OCI-LY3 (cell line): ENCODE measurements around the gene CACNA1F.

Experiments used
- H2AFZ ChIP-seq: fragments of 200-600, 300-600 bp; shearing (Covaris generic); 2 replicates; pipeline ENCODE4 v1.6.0; 2014; ENCODE audit warnings: antibody characterized with exemption, low read depth, low read length
- H3K27ac ChIP-seq: fragments of 200-600, 300-600 bp; sonication (generic); 2 replicates; pipeline ENCODE4 v1.5.1; 2014; ENCODE audit warnings: mild to moderate bottlenecking, low read length, moderate library complexity, mixed read lengths
- H3K27me3 ChIP-seq: fragments of 200-600, 300-600 bp; sonication (generic); 2 replicates; pipeline ENCODE4 v1.6.1; 2014; ENCODE audit warnings: low read depth, low read length, mixed read lengths
- H3K36me3 ChIP-seq: fragments of 200-600, 300-600 bp; sonication (generic); replicated peaks from 2 replicates; pipeline ENCODE3; 2014; ENCODE audit warnings: low read depth, low read length, mixed read lengths
- H3K4me1 ChIP-seq: fragments of 300-600, 200-600 bp; sonication (generic); 2 replicates; pipeline ENCODE4 v1.6.1; 2014; ENCODE audit warnings: low read length, mixed read lengths
- H3K4me2 ChIP-seq: fragments of 200-600, 300-600 bp; sonication (generic); 2 replicates; pipeline ENCODE4 v1.6.1; 2014; ENCODE audit warnings: low read length, mixed read lengths
- H3K4me3 ChIP-seq: fragments of 300-600, 200-600 bp; sonication (generic); 2 replicates; pipeline ENCODE4 v1.5.1; 2014; ENCODE audit warnings: antibody characterized with exemption, mild to moderate bottlenecking, low read length, moderate library complexity
- H3K79me2 ChIP-seq: fragments of 300-600, 200-600 bp; shearing (Covaris generic); 2 replicates; pipeline ENCODE4 v1.6.1; 2014; ENCODE audit warnings: mild to moderate bottlenecking, low read length, mixed read lengths
- H3K9ac ChIP-seq: fragments of 300-600, 200-600 bp; shearing (Covaris generic); 2 replicates; pipeline ENCODE4 v1.6.0; 2014; ENCODE audit warnings: mild to moderate bottlenecking, low read length, moderate library complexity
- H3K9me3 ChIP-seq: fragments of 200-600, 300-600 bp; shearing (Covaris generic); 2 replicates; pipeline ENCODE4 v1.6.1; 2014; ENCODE audit warnings: low read length, mixed read lengths; ENCODE audit not compliant: insufficient read depth
- H4K20me1 ChIP-seq: fragments of 200-600, 300-600 bp; sonication (generic); 2 replicates; pipeline ENCODE4 v1.6.1; 2016; ENCODE audit warnings: low read length, mixed read lengths; ENCODE audit not compliant: insufficient read depth
- EZH2phosphoT487 ChIP-seq: fragments of 200-600 bp; shearing (Covaris generic); IDR thresholded peaks from 2 replicates; pipeline ENCODE4 v1.6.1; 2018; ENCODE audit warnings: antibody characterized with exemption, mixed run types, low read depth
- TF ChIP-seq, protein P1 (sequence below): fragments of 200-600, 300-600 bp; sonication (generic); IDR thresholded peaks from 2 replicates; pipeline ENCODE4 v1.5.1; 2014; ENCODE audit warnings: antibody characterized with exemption, low read length, low read depth

Gene CACNA1F

DNA sequence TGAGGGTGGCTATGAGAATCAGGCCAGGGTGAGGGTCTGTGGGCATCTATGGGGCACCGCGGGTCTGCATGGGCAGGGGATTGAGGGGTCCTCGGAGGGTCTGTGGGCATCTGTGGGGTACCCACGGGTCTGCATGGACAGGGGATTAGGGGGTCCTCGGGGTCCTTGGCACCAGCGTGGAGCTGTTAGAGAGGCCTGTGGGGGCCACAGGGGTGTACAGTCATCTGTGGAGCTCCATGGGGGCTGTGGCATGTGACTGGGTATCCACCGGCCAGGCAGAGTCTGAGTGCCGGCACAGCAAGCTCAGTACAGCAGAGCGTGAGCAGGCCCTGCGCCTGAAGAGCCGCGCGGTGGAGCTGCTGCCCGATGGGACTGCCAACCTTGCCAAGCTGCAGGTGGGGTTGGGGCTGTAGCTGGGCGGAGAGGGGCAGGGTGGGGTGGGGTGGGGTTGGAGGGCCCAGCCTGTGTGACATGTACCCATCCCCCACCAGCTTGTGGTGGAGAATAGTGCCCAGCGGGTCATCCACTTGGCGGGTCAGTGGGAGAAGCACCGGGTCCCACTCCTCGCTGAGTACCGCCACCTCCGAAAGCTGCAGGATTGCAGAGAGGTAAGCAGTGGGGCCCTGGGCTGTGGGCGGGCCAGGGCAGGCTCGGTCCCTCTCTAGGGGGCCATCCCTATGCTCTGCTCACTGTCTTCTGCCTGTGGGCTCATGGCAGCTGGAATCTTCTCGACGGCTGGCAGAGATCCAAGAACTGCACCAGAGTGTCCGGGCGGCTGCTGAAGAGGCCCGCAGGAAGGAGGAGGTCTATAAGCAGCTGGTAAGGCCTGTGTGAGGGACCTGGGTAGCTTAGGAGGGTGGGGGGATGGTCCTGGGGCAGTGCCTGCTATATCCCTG, 15.0 kb upstream of the CACNA1F start:
- Histone ChIP-seq H3K4me1 (no peaks in the 10 kb centered on the region), H3K79me2 (no peaks in the 10 kb centered on the region), H3K9me3 (no peaks in the 10 kb centered on the region), H3K4me3 (no peak overlapping the region), H4K20me1 (no peaks in the 10 kb centered on the region), H3K36me3 (no peaks in the 10 kb centered on the region), H3K27me3 (no peaks in the 10 kb centered on the region), H2AFZ (no peak overlapping the region), H3K27ac (no peak overlapping the region), H3K9ac (no peak overlapping the region), H3K4me2 (no peak overlapping the region)
- TF ChIP-seq EZH2phosphoT487, result no peak
- TF ChIP-seq, protein P1, sequence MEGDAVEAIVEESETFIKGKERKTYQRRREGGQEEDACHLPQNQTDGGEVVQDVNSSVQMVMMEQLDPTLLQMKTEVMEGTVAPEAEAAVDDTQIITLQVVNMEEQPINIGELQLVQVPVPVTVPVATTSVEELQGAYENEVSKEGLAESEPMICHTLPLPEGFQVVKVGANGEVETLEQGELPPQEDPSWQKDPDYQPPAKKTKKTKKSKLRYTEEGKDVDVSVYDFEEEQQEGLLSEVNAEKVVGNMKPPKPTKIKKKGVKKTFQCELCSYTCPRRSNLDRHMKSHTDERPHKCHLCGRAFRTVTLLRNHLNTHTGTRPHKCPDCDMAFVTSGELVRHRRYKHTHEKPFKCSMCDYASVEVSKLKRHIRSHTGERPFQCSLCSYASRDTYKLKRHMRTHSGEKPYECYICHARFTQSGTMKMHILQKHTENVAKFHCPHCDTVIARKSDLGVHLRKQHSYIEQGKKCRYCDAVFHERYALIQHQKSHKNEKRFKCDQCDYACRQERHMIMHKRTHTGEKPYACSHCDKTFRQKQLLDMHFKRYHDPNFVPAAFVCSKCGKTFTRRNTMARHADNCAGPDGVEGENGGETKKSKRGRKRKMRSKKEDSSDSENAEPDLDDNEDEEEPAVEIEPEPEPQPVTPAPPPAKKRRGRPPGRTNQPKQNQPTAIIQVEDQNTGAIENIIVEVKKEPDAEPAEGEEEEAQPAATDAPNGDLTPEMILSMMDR, result no peak

DNA sequence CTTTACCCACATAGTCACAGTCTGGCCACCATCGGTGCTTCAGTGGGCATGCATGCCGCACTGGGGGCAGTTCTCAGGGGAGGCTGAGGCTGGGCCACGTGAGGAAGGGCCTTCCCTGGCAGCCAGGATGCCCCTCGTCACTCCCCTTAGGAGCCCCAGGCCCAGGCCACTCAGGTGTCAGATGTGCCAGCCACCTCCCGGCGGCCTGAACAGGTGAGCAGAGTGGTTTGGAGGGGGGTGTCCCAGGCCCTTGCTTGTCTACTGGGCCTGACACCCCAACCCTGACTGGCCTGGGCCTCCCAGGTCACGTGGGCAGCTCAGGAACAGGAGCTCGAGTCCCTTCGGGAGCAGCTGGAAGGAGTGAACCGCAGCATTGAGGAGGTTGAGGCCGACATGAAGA, 14.2 kb upstream of the CACNA1F start:
- Histone ChIP-seq H3K36me3 (no peaks in the 10 kb centered on the region), H4K20me1 (no peaks in the 10 kb centered on the region), H2AFZ (no peak overlapping the region), H3K4me2 (no peak overlapping the region), H3K4me1 (no peaks in the 10 kb centered on the region), H3K4me3 (no peak overlapping the region), H3K9me3 (no peaks in the 10 kb centered on the region), H3K79me2 (no peaks in the 10 kb centered on the region), H3K9ac (no peak overlapping the region), H3K27ac (no peak overlapping the region), H3K27me3 (no peaks in the 10 kb centered on the region)
- TF ChIP-seq EZH2phosphoT487, result no peak
- TF ChIP-seq, protein P1, result no peak

DNA sequence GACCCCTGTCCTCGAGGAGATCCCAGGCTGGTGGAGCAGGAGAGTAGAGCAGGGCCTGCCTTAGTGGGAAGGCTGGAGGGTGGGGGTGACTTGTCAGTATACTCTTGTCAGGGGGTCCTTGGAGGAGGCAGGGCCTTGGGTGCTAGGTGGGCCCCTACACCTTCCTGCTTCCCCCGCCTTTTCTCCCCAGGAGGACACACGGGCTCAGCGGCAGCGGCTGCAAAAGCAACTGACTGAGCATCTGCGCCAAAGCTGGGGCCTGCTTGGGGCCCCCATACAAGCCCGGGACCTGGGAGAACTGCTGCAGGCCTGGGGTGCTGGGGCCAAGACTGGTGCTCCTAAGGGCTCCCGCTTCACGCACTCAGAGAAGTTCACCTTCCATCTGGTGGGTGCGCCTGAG, 13.4 kb upstream of the CACNA1F start:
- no peak overlapping the region for H3K4me2 ChIP-seq
- no peak overlapping the region for H3K9ac ChIP-seq
- no peak overlapping the region for H2AFZ ChIP-seq
- H3K79me2 ChIP-seq, result no peaks in the 10 kb centered on the region
- H3K36me3 ChIP-seq, result no peaks in the 10 kb centered on the region
- no peaks in the 10 kb centered on the region for H3K4me1 ChIP-seq
- H4K20me1 ChIP-seq, result no peaks in the 10 kb centered on the region
- no peak overlapping the region for H3K27ac ChIP-seq
- H3K27me3 ChIP-seq, result no peaks in the 10 kb centered on the region
- no peak overlapping the region for H3K4me3 ChIP-seq
- TF ChIP-seq, protein P1, result no peak
- no peak for TF ChIP-seq EZH2phosphoT487
- H3K9me3 ChIP-seq, result no peaks in the 10 kb centered on the region

DNA sequence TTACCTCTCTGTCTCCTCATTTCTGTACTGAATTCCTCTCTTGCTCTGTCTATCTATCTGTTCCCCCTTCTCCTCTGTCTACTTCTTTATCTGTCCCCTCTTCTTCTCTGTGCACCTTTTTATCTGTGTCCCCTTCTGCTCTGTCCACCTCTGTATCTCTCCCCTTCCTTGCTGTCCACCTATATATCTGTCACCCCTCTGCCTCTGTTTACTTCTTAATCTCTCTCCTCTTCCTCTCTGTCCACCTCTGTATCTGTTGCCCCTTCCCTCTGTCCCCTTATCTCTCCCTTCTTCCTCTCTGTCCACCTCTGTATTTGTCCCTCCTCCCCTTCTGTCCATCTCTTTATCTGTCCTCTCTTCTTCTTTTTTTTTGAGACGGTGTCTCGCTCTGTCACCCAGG, 11.1 kb upstream of the CACNA1F start:
- TF ChIP-seq, protein P1, result no peak
- TF ChIP-seq EZH2phosphoT487, result no peak
- Histone ChIP-seq H3K27me3 (no peaks in the 10 kb centered on the region), H3K9ac (no peak overlapping the region), H3K9me3 (no peaks in the 10 kb centered on the region), H3K36me3 (no peaks in the 10 kb centered on the region), H4K20me1 (no peaks in the 10 kb centered on the region), H3K4me2 (no peak overlapping the region), H3K27ac (no peak overlapping the region), H3K4me3 (no peak overlapping the region), H2AFZ (no peak overlapping the region), H3K4me1 (no peaks in the 10 kb centered on the region), H3K79me2 (no peaks in the 10 kb centered on the region)
